ENCODE results near the gene FRMPD2.

GRCh38 chr10:48199580-48200377, 74.7 kb downstream of the FRMPD2 start:
- TF ChIP-seq CTCF (conservative IDR thresholded peaks at IDR 0.05; ENCODE audit: low read depth, low read length) (no peak), EZH2 (IDR thresholded peaks at IDR 0.05; ENCODE audit: borderline replicate concordance, low read depth, low read length, poor library complexity, severe bottlenecking) (no peak)
